HCT116 (cell line): ENCODE measurements around the gene FBXL13. TPM values are rescaled to one million over a fixed set of nuclear protein-coding genes. Genes with fewer than 3 reads are reported as not detected.

ENCODE experiments used
- ATAC-seq: fragments of 200-7000 bp; cut with Tn5 transposase; 2 replicates; pipeline ENCODE4 v1.9.1; 2020; ENCODE audit warnings: mild to moderate bottlenecking, moderate library complexity
- BruUV-seq: library from RNA; stranded (reverse); fragments of 400-500 nt; replicated peaks from 2 replicates; lab custom pipeline; 2021; lab: Mats Ljungman, UMichigan
- CTCF ChIA-PET: fragments of 300-600 bp; sonication (Branson Sonifier 250); formaldehyde crosslinking; loops from one replicate; lab custom pipeline; 2021; ENCODE audit warnings: antibody characterized with exemption; lab: Charles Lee
- POLR2A ChIA-PET: fragments of 300-600, 350-600 bp; sonication (Branson Sonifier 250); formaldehyde crosslinking; loops from one replicate; lab custom pipeline; 2021; ENCODE audit warnings: antibody characterized with exemption; lab: Charles Lee
- RAD21 ChIA-PET, 2 experiments: fragments of 300-600 bp; sonication (Branson Sonifier 250); formaldehyde crosslinking; loops; one replicate each; lab custom pipeline; 2023; ENCODE audit warnings: low total read pairs in 2 of 2; ENCODE audit not compliant: uncharacterized antibody in 2 of 2, unreplicated experiment in 2 of 2, low non-redundant PET in 1 of 2; lab: Charles Lee
- DNase-seq: peaks from one replicate; pipeline ENCODE4 v3.0.0-alpha.2; 2010; ENCODE audit warnings: low read depth, low spot score
- H2AFZ ChIP-seq: fragments of 200-600 bp; shearing (Covaris generic), sonication (generic); 2 replicates; pipeline ENCODE4 v1.6.1; 2017; ENCODE audit warnings: low read depth, mixed run types, mixed read lengths, antibody characterized with exemption, low read length; ENCODE audit not compliant: poor library complexity, severe bottlenecking
- H3K27ac ChIP-seq: 2 replicates; pipeline ENCODE4 v1.5.1; 2012; ENCODE audit warnings: low read depth, low read length
- H3K27me3 ChIP-seq: fragments of 200-600 bp; sonication (generic); 2 replicates; pipeline ENCODE4 v1.6.1; 2016; ENCODE audit warnings: mixed run types, low read length, mixed read lengths; ENCODE audit not compliant: insufficient read depth
- H3K36me3 ChIP-seq, 2 experiments: fragments of 200-500 bp in 1 of 2; fragments of 200-600 bp in 1 of 2; sonication (Bioruptor generic) in 1 of 2; sonication (generic) in 1 of 2; 2 replicates each; pipeline versions ENCODE4 v1.5.1 to v1.6.1; 2014 to 2016; ENCODE audit warnings: low read length in 2 of 2, inconsistent platforms in 1 of 2, mixed read lengths in 1 of 2, mixed run types in 1 of 2; ENCODE audit not compliant: insufficient read depth in 2 of 2, control insufficient read depth in 1 of 2
- H3K4me1 ChIP-seq, 2 experiments: fragments of 200-600 bp in 1 of 2; sonication (generic) in 1 of 2; 2 replicates each; pipeline versions ENCODE4 v1.5.1 to v1.6.1; 2012 to 2017; ENCODE audit warnings: low read length in 2 of 2, inconsistent platforms in 1 of 2, mild to moderate bottlenecking in 1 of 2, mixed read lengths in 1 of 2, mixed run types in 1 of 2, moderate library complexity in 1 of 2; ENCODE audit not compliant: insufficient read depth in 2 of 2, control insufficient read depth in 1 of 2
- H3K4me2 ChIP-seq: fragments of 200-600 bp; sonication (generic); 2 replicates; pipeline ENCODE4 v1.6.1; 2017; ENCODE audit warnings: mixed run types, low read length, mixed read lengths
- H3K4me3 ChIP-seq, 2 experiments: fragments of 200-600 bp in 1 of 2; sonication (generic) in 1 of 2; replicated peaks in 1 of 2; 2 replicates each; pipeline ENCODE4 v1.5.1; 2011 to 2016; ENCODE audit warnings: low read length in 2 of 2, control low read depth in 1 of 2, low read depth in 1 of 2, mild to moderate bottlenecking in 1 of 2, mixed read lengths in 1 of 2, mixed run types in 1 of 2
- H3K79me2 ChIP-seq: fragments of 200-600 bp; sonication (generic); 2 replicates; pipeline ENCODE4 v1.6.1; 2017; ENCODE audit warnings: mild to moderate bottlenecking, mixed run types, low read length, moderate library complexity, mixed read lengths; ENCODE audit not compliant: insufficient read depth
- H3K9ac ChIP-seq: fragments of 200-600 bp; sonication (generic); 2 replicates; pipeline ENCODE4 v1.6.1; 2016; ENCODE audit warnings: low read length, mixed read lengths
- H3K9me2 ChIP-seq: fragments of 200-600 bp; sonication (generic), shearing (Covaris generic); 2 replicates; pipeline ENCODE4 v1.6.1; 2017; ENCODE audit warnings: mixed run types, mild to moderate bottlenecking, moderate library complexity; ENCODE audit not compliant: insufficient read depth
- H3K9me3 ChIP-seq, 2 experiments: fragments of 200-500 bp in 1 of 2; fragments of 200-600 bp in 1 of 2; sonication (Bioruptor generic) in 1 of 2; sonication (generic) in 1 of 2; 2 replicates each; pipeline ENCODE4 v1.6.1; 2014 to 2017; ENCODE audit warnings: low read length in 2 of 2, mixed read lengths in 2 of 2, inconsistent platforms in 1 of 2, low read depth in 1 of 2, mild to moderate bottlenecking in 1 of 2, mixed run types in 1 of 2, moderate library complexity in 1 of 2; ENCODE audit not compliant: control insufficient read depth in 1 of 2, insufficient read depth in 1 of 2
- H4K20me1 ChIP-seq: fragments of 200-600 bp; sonication (generic), shearing (Covaris generic); 2 replicates; pipeline ENCODE4 v1.6.1; 2017; ENCODE audit warnings: mixed run types, mild to moderate bottlenecking, moderate library complexity; ENCODE audit not compliant: insufficient read depth
- CBX3 ChIP-seq: IDR thresholded peaks from 2 replicates; pipeline ENCODE4 v1.6.1; 2012; ENCODE audit warnings: low read depth
- CEBPB ChIP-seq: IDR thresholded peaks from 2 replicates; pipeline ENCODE4 v1.6.1; 2012; ENCODE audit warnings: low read depth
- CTCF ChIP-seq, 3 experiments: fragments of 200-600 bp in 1 of 3; sonication (generic) in 1 of 3; IDR thresholded peaks in 2 of 3; conservative IDR thresholded peaks in 1 of 3; 2 replicates each; pipeline ENCODE4 v1.5.1; 2012 to 2017; ENCODE audit warnings: low read depth in 2 of 3, low read length in 2 of 3, antibody characterized with exemption in 1 of 3, borderline replicate concordance in 1 of 3, control low read depth in 1 of 3, mild to moderate bottlenecking in 1 of 3, mixed read lengths in 1 of 3, mixed run types in 1 of 3, moderate library complexity in 1 of 3; ENCODE audit not compliant: insufficient read depth in 1 of 3
- EGR1 ChIP-seq: IDR thresholded peaks from 2 replicates; pipeline ENCODE4 v1.6.1; 2012; ENCODE audit warnings: low read depth
- ELF1 ChIP-seq: IDR thresholded peaks from 2 replicates; pipeline ENCODE4 v1.6.1; 2012; ENCODE audit warnings: low read depth, borderline replicate concordance
- EZH2 ChIP-seq: fragments of 200-600 bp; sonication (generic); IDR thresholded peaks from 2 replicates; pipeline ENCODE4 v1.6.1; 2017; ENCODE audit warnings: antibody characterized with exemption, mixed run types
- EZH2phosphoT487 ChIP-seq: fragments of 200-600 bp; IDR thresholded peaks from 2 replicates; pipeline ENCODE4 v1.6.1; 2018; ENCODE audit warnings: antibody characterized with exemption, borderline replicate concordance
- FOSL1 ChIP-seq: IDR thresholded peaks from 2 replicates; pipeline ENCODE4 v1.6.1; 2012; ENCODE audit warnings: low read depth
- JUND ChIP-seq: IDR thresholded peaks from 2 replicates; pipeline ENCODE4 v1.6.1; 2012
- MAX ChIP-seq: IDR thresholded peaks from 2 replicates; pipeline ENCODE4 v1.6.1; 2012
- POLR2AphosphoS5 ChIP-seq: IDR thresholded peaks from 2 replicates; pipeline ENCODE4 v1.6.1; 2011; ENCODE audit warnings: mild to moderate bottlenecking, low read depth, low read length, moderate library complexity
- REST ChIP-seq: IDR thresholded peaks from 2 replicates; pipeline ENCODE4 v1.6.1; 2012; ENCODE audit warnings: low read depth
- SRF ChIP-seq: IDR thresholded peaks from 2 replicates; pipeline ENCODE4 v1.6.1; 2012; ENCODE audit warnings: low read depth
- YY1 ChIP-seq: IDR thresholded peaks from 2 replicates; pipeline ENCODE4 v1.6.1; 2011; ENCODE audit warnings: low read length, low read depth, moderate library complexity, mild to moderate bottlenecking; ENCODE audit not compliant: insufficient replicate concordance; ENCODE audit errors: extremely low read depth
- intact Hi-C: fragments of 100-400 bp; cut with micrococcal nuclease; formaldehyde crosslinking; loops from 2 replicates; pipeline ENCODE4 v1.10.0; 2022
- total RNA-seq: library from RNA; stranded (reverse); gene quantifications from one replicate; pipeline ENCODE4 v1.2.1, GENCODE V29; 2021; ENCODE audit not compliant: unreplicated experiment

Gene FBXL13
- total RNA-seq, 1 experiment from 2014 or later = 1.0 TPM

- TF ChIP-seq CEBPB (no peak), POLR2AphosphoS5 (no peak), MAX (no peak), JUND (no peak), ELF1 (no peak)
Observed at GRCh38 chr7:102859799-102860125, 214.8 kb downstream of the FBXL13 start (continued).

- no peaks in the 10 kb centered on the region for H3K9me3 ChIP-seq
- ChIA-PET POLR2A (interaction anchor here (0.6 kb wide), 1 partner anchor 203 kb away, joined by 4 read pairs; no protein-coding TSS in a partner anchor), RAD21 (no interaction called here), CTCF (no interaction called here)
- no peaks in the 10 kb centered on the region for H3K9me2 ChIP-seq
- H3K27me3 ChIP-seq = no peaks in the 10 kb centered on the region
- no peak overlapping the region for H3K4me2 ChIP-seq
- BruUV-seq = no TSS peak
- DNase-seq (no peak), ATAC-seq (no peak)
- intact Hi-C loops = no loop called here
- no peak overlapping the region for H2AFZ ChIP-seq
- no peaks in the 10 kb centered on the region for H4K20me1 ChIP-seq
- no peak overlapping the region for H3K27ac ChIP-seq
- no peak overlapping the region for H3K4me3 ChIP-seq
- no peaks in the 10 kb centered on the region for H3K36me3 ChIP-seq
- no peaks in the 10 kb centered on the region for H3K4me1 ChIP-seq
- H3K9ac ChIP-seq = no peak overlapping the region
- no peaks in the 10 kb centered on the region for H3K79me2 ChIP-seq
- TF ChIP-seq EZH2 = no peak
Observed at GRCh38 chr7:102859084-102859798, 215.4 kb downstream of the FBXL13 start.

- RAD21 ChIA-PET = no interaction called here
- H3K79me2 ChIP-seq = no peaks in the 10 kb centered on the region
- H3K4me3 ChIP-seq = no peak overlapping the region
- DNase-seq = no peak
- no peaks in the 10 kb centered on the region for H3K9me3 ChIP-seq
- no peaks in the 10 kb centered on the region for H4K20me1 ChIP-seq
- POLR2A ChIA-PET = no interaction called here
- BruUV-seq = no TSS peak
- H2AFZ ChIP-seq = no peak overlapping the region
- no peak overlapping the region for H3K9ac ChIP-seq
- no peaks in the 10 kb centered on the region for H3K27me3 ChIP-seq
- no peaks in the 10 kb centered on the region for H3K9me2 ChIP-seq
- intact Hi-C loops = no loop called here
- H3K36me3 ChIP-seq = no peaks in the 10 kb centered on the region
- CTCF ChIA-PET = interaction anchor here (1.0 kb wide), 1 partner anchor 206 kb away, joined by 4 read pairs; no protein-coding TSS in a partner anchor
- no peak overlapping the region for H3K27ac ChIP-seq
- ATAC-seq = no peak
- no peak overlapping the region for H3K4me2 ChIP-seq
- no peaks in the 10 kb centered on the region for H3K4me1 ChIP-seq
- no peak for TF ChIP-seq EZH2phosphoT487
- TF ChIP-seq CTCF (IDR thresholded peaks at IDR 0.05 in 2 of 3, conservative IDR thresholded peaks at IDR 0.05 in 1 of 3; ENCODE audit: borderline replicate concordance in 1 of 3, insufficient read depth in 1 of 3, low read depth in 2 of 3, low read length in 2 of 3) = no peak
- TF ChIP-seq FOSL1 = no peak
- no peak for TF ChIP-seq EGR1
- no peak for TF ChIP-seq CBX3
- no peak for TF ChIP-seq YY1
- no peak for TF ChIP-seq JUND
- no peak for TF ChIP-seq REST
- TF ChIP-seq SRF = no peak
Observed at GRCh38 chr7:102856036-102856435, 218.6 kb downstream of the FBXL13 start.
